IPS DF 6.9 (cell line): ENCODE measurements around the gene PDE3B.
"Not testable (repeated sequence)": the region's sequence is repeated elsewhere in the genome, so short reads cannot be mapped to it uniquely, and the experiment has no call there.

Experiments used
- DNase-seq: peaks from one replicate; pipeline ENCODE4 v3.0.0-alpha.2; 2013; ENCODE audit warnings: low read depth, low spot score
- H3K27ac ChIP-seq: one replicate; pipeline ENCODE4 v1.5.1; 2013; ENCODE audit warnings: low read length, control low read depth
- H3K27me3 ChIP-seq: 2 replicates; pipeline ENCODE4 v1.6.1; 2013; ENCODE audit warnings: mild to moderate bottlenecking, low read length; ENCODE audit not compliant: control insufficient read depth, insufficient read depth
- H3K36me3 ChIP-seq: 2 replicates; pipeline ENCODE4 v1.6.1; 2013; ENCODE audit warnings: low read length; ENCODE audit not compliant: control insufficient read depth, insufficient read depth
- H3K4me1 ChIP-seq: 2 replicates; pipeline ENCODE4 v1.6.1; 2013; ENCODE audit warnings: low read length; ENCODE audit not compliant: control insufficient read depth, insufficient read depth
- H3K4me3 ChIP-seq: 2 replicates; pipeline ENCODE4 v1.5.1; 2013; ENCODE audit warnings: mild to moderate bottlenecking, low read length
- H3K9me3 ChIP-seq: 2 replicates; pipeline ENCODE4 v1.6.1; 2013; ENCODE audit warnings: low read length, inconsistent platforms; ENCODE audit not compliant: control insufficient read depth, insufficient read depth
- WGBS: extraction: QIAGEN DNeasy Blood & Tissue Kit; methylation state at CpG from one replicate; pipeline ENCODE4 v1.1.7; 2013; ENCODE audit warnings: mixed read lengths, missing lambda C conversion rate; ENCODE audit not compliant: insufficient read length, insufficient coverage; 5-methylcytosine and 5-hydroxymethylcytosine counted together

The PDE3B gene

DNA sequence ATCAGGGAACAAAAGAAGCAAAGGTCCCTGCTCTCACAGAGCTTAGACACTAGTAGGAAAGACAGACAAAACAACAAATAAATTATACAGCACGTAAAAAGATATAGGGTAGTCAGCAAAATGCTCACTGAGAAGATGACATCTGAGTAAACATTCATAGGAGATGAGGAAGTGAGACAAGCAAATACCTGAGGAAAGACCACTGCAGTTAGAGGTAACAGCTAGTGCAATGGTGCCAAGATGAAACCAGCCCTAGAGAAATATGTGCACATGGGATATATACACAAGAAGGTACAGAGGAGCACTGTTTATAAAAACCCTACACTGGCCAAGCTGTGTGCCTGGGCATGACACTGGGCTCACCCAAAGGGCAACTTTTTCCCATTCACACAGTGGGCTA lies 238.6 kb downstream of the PDE3B start:
- Histone ChIP-seq H3K27ac (no peak overlapping the region), H3K4me1 (no peaks in the 10 kb centered on the region), H3K9me3 (no peaks in the 10 kb centered on the region), H3K27me3 (no peaks in the 10 kb centered on the region), H3K36me3 (no peaks in the 10 kb centered on the region), H3K4me3 (no peak overlapping the region)
- whole genome bisulfite sequencing: no CpG with 5 or more reads among the region's 1 CpG
- no peak for DNase-seq

DNA sequence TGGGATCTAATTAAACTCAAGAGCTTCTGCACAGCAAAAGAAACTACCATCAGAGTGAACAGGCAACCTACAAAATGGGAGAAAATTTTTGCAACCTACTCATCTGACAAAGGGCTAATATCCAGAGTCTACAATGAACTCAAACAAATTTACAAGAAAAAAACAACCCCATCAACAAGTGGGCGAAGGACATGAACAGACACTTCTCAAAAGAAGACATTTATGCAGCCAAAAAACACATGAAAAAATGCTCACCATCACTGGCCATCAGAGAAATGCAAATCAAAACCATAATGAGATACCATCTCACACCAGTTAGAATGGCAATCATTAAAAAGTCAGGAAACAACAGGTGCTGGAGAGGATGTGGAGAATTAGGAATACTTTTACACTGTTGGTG lies 240.1 kb downstream of the PDE3B start:
- H3K4me3 ChIP-seq, H3K4me1 ChIP-seq, H3K27me3 ChIP-seq, DNase-seq, H3K9me3 ChIP-seq, H3K36me3 ChIP-seq, H3K27ac ChIP-seq: not testable (repeated sequence)
- WGBS: no CpG with 5 or more reads among the region's 1 CpG

DNA sequence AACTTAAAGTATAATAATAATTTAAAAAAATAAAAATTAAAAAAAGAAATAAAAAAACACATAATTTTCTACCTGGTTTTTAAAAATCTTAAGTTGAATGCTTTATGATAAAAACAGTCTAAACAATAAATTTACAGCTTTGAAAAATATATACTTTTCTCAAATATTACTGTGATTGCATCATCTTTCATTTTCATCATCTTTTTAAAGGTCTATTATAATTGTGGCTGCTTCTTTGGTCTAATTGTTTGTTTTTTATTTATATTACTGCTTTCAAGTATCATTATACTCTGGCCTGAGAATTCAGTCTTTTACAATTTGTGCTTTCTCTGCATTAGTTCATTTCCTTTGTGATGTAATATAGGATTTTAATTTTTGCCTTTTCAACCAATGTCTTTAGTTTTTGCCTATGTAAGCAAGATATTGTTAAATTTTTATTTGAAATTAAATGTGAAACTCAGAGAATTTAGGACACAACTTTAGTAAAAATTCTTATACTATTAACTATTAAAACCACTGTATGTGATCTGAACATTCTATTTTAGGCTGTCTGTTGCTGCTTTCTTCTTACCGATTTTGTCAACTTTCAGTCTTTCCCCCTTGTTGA lies 241.2 kb downstream of the PDE3B start:
- no peak overlapping the region for H3K4me3 ChIP-seq
- H3K36me3 ChIP-seq: no peaks in the 10 kb centered on the region
- H3K9me3 ChIP-seq: no peaks in the 10 kb centered on the region
- H3K27ac ChIP-seq: no peak overlapping the region
- WGBS: no CpG with 5 or more reads among the region's 1 CpG
- no peaks in the 10 kb centered on the region for H3K27me3 ChIP-seq
- no peaks in the 10 kb centered on the region for H3K4me1 ChIP-seq
- DNase-seq: no peak

DNA sequence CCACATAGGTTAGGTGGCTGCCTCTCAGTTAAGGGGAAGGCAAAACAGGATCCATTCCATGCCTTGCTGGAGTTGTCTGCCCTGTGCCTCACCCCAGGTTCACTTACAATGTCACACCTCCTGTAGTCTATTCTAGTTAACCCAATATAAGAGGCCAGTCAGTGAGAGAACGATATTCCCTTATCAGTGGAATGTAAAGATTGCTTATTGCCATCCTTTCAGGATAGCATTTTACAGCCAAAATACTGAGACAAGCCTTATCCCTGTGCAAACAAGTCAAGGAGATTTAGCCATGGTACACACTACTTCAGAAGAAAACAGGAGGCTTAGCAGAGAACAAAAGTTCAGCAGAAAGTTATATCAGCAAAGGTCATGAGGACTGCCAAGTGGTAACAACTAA lies 242.9 kb downstream of the PDE3B start:
- WGBS: no CpG with 5 or more reads among the region's 1 CpG
- H3K27ac ChIP-seq: no peak overlapping the region
- no peaks in the 10 kb centered on the region for H3K36me3 ChIP-seq
- H3K9me3 ChIP-seq: no peaks in the 10 kb centered on the region
- H3K4me1 ChIP-seq: no peaks in the 10 kb centered on the region; the same call in 1 of the 2 replicates
- no peak overlapping the region for H3K4me3 ChIP-seq
- DNase-seq: no peak
- peaks cover 2% of the 10 kb centered on the region; the same call in 1 of the 2 replicates for H3K27me3 ChIP-seq

DNA sequence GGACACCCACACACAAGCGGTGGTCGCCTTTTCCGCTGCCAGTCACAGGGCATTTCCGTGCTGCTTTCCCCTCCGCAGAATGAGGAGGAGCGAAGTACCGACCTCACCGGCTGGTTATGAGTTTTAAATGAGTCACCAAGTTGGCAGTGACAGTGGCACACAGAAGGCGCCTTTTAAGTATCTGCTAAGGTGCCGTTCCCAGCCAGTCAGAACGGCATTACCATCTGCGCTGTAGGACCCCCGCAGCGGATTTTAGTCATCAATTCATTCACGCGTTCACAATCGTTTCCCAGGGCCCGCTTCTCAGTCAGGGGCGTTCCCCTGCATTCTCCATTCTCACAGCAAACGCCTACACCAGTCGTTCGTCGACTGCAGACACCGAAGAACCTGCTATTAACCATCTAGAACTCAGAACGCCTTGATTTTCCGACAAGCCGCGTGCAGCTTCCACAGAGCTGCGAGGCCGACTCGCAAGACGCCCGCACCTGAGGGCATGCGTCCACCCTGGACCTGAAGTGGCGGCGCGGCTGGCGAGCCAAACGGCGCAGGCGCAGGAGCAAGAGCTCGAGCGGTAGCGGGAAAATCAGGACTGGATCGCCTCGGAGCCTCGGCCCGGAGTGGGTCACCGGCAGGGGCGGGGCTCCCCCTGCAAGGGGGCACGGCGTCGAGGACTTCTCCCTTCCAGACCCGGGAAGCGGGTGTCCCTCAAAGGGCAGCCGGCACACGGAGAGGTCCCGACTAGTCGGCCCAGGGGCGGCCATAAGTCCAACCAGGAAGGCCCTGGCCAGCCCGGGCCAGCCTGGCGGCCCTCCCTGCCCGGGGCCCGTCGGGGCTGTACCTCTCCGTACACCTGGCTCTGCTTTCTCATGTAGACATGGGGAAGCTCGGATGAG lies 247.8 kb downstream of the PDE3B start:
- no peaks in the 10 kb centered on the region for H3K9me3 ChIP-seq

DNA sequence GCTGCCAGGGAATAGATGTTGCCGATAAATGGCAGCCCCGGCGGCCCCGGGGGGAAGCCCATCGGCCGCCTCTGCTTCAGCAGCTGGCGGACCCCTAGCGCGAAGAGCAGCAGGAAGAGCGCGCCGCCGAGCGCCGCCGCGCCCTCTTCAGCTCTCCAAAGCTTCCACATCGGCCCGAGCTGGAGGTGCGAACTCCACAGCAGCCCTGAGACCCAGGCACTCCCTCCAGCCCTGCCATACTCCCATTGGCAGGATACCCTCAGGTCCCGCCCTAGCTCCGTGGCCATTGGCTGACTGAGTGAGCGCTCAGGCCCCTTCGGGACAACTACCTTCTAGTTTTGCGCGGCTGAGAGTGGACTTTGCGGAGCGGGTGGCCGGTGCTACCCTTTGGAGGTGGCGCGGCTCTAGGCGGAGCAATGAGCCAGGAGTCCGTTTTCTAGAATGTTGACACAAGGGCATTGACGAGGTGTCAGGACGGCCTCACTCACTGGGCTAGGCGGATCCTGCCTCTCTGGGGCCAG lies 248.5 kb downstream of the PDE3B start, which contains the start of gene CYP2R1:
CYP2R1 (minus strand) TSS at position 196 of the 521 bp plus-strand sequence; CDS start at position 170, 26 bp downstream.
- Histone ChIP-seq H3K27me3 (peaks cover 2% of the 10 kb centered on the region; the same call in 1 of the 2 replicates), H3K4me3 (peak within 1 kb of the TSS; percentile 52), H3K27ac (no peak within 1 kb of the TSS), H3K9me3 (no peaks in the 10 kb centered on the region), H3K36me3 (no peaks in the 10 kb centered on the region), H3K4me1 (no peaks in the 10 kb centered on the region; the same call in 1 of the 2 replicates)
- no CpG with 5 or more reads among the region's 36 CpGs for WGBS
- peak; percentile 89 for DNase-seq

More for the DNA sequence above, 247.8 kb downstream of the PDE3B start:
- no peak for DNase-seq
- no CpG with 5 or more reads among the region's 67 CpGs for WGBS
- H3K4me1 ChIP-seq: no peaks in the 10 kb centered on the region; the same call in 1 of the 2 replicates
- no peaks in the 10 kb centered on the region for H3K36me3 ChIP-seq
- no peak overlapping the region for H3K27ac ChIP-seq
- H3K27me3 ChIP-seq: peaks cover 2% of the 10 kb centered on the region; the same call in 1 of the 2 replicates
- H3K4me3 ChIP-seq: peak overlapping the region; percentile 52

DNA sequence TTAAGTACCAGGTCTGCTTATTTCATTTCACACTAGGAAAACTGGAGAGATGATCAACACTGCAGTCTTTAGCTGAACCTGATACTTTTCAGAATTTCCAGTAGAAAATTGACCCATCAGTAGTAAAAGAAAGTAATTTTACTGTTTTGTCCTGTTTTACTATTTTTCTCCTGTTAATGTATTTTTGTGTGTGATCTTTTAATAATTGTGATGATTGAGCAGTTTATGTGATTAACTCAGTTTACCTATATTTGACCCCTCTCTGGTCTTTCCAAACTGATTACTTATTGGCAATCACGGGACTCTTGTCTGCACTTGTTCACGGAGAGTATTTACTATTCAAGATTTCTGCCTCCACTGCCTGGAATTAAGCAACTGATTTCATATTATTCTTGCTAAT lies 249.0 kb downstream of the PDE3B start:
- H3K36me3 ChIP-seq: no peaks in the 10 kb centered on the region
- H3K4me3 ChIP-seq: no peak overlapping the region; the same call in 1 of the 2 replicates
- H3K9me3 ChIP-seq: no peaks in the 10 kb centered on the region
- peaks cover 2% of the 10 kb centered on the region; the same call in 1 of the 2 replicates for H3K27me3 ChIP-seq
- H3K27ac ChIP-seq: no peak overlapping the region
- no peak for DNase-seq
- H3K4me1 ChIP-seq: no peaks in the 10 kb centered on the region; the same call in 1 of the 2 replicates
- WGBS: no CpG with 5 or more reads among the region's 2 CpGs

DNA sequence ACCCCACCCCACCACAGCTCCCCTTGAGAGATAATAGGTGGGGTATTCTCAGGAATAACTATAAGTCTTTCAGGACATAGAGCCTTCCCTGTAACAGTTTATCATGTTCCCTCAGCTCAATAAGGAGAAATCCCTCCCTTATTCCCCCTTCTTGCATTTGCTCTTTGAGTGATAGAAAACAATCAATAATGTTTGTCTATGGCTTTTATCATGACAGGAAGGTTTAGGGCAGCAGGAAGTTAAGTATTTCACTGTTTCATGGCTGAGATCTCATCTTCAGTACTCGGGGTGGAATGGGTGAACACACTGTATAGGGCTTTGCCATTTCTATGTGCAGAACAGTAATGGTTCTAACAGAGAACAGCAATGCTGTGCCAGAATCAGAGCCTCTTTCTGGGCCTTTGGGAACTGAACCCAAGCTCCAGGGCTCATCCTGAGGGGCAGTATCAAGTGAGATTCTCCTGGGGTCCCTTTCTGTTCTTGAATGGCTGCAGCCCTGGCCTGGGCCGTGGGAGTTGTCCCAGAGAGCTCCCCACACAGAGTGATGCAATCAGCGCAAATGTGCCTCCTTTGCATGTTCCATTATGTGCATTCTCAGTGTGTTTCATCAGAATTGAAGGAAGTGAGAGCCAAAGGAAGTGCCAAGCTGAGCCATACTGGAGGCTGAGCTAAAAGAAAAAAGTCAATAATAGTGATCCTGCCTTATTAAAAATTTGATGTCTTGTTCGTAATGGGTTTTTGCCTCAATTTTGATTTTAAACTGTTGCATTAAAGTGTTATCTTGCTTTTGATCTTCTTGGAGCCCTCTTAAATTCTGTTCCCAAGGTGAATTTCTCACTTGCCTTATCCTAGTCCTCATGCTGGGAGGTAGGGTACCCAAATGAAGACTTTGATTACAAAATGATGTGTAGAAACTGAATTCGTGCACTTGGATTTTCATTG lies 251.3 kb downstream of the PDE3B start:
- Histone ChIP-seq H3K36me3 (no peaks in the 10 kb centered on the region), H3K9me3 (no peaks in the 10 kb centered on the region), H3K4me1 (no peaks in the 10 kb centered on the region; the same call in 1 of the 2 replicates), H3K27me3 (peaks cover 2% of the 10 kb centered on the region; the same call in 1 of the 2 replicates), H3K4me3 (no peak overlapping the region), H3K27ac (no peak overlapping the region)
- WGBS: no CpG with 5 or more reads among the region's 5 CpGs
- DNase-seq: no peak

DNA sequence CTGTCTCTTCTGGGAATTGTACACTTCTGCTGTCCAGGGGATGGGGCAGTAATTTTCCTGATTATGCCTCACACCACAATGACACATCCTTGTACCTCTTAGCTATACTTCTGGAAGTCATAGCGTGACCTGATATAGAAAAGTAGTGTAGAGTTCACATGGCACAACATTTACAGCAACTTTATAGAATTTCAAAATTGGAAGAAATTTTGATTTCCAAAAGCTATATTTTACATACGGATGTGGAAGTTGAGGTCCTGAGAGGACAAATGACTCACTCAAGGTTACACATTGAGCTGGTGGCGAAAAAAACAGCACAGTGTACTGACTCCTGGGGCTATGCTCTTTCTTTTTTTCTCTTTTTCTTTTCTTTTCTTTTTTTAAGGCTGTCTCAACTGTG lies 254.8 kb downstream of the PDE3B start:
- Histone ChIP-seq H3K27ac (no peak overlapping the region), H3K4me1 (no peaks in the 10 kb centered on the region), H3K4me3 (no peak overlapping the region), H3K36me3 (no peaks in the 10 kb centered on the region), H3K27me3 (no peaks in the 10 kb centered on the region), H3K9me3 (no peaks in the 10 kb centered on the region)
- WGBS: no CpG with 5 or more reads among the region's 3 CpGs
- no peak for DNase-seq
